ENCODE results near the gene TAS2R10. TPM values are rescaled to one million over a fixed set of nuclear protein-coding genes. Genes with fewer than 3 reads are reported as not detected.

The TAS2R10 gene
- total RNA-seq, 1 donor from 2014 or later, result 0.69 TPM

GRCh38 chr12:10855807-10856206 is 29.6 kb upstream of the TAS2R10 start:
- no peak for DNase-seq
- Mint-ChIP-seq H3K27me3 (ENCODE audit: unreplicated experiment) (peaks cover 2% of the 10 kb centered on the region), H3K36me3 (ENCODE audit: unreplicated experiment) (peaks cover 32% of the 10 kb centered on the region), H3K27ac (ENCODE audit: unreplicated experiment) (no peak overlapping the region), H3K4me1 (ENCODE audit: low read depth, unreplicated experiment) (peaks cover 3% of the 10 kb centered on the region), H3K9me3 (ENCODE audit: unreplicated experiment) (peaks cover 22% of the 10 kb centered on the region), H3K4me3 (ENCODE audit: unreplicated experiment) (no peak overlapping the region)
- no peak for TF ChIP-seq CTCF (IDR thresholded peaks at IDR 0.05; ENCODE audit: partially characterized antibody, unreplicated experiment)

GRCh38 chr12:10853776-10854175 is 27.6 kb upstream of the TAS2R10 start:
- Mint-ChIP-seq H3K9me3 (ENCODE audit: unreplicated experiment) (peaks cover 18% of the 10 kb centered on the region), H3K4me1 (ENCODE audit: low read depth, unreplicated experiment) (peaks cover 3% of the 10 kb centered on the region), H3K27me3 (ENCODE audit: unreplicated experiment) (peaks cover 2% of the 10 kb centered on the region), H3K36me3 (ENCODE audit: unreplicated experiment) (peaks cover 32% of the 10 kb centered on the region), H3K4me3 (ENCODE audit: unreplicated experiment) (no peak overlapping the region), H3K27ac (ENCODE audit: unreplicated experiment) (no peak overlapping the region)
- TF ChIP-seq CTCF (IDR thresholded peaks at IDR 0.05; ENCODE audit: partially characterized antibody, unreplicated experiment), result no peak
- peak; percentile 37 for DNase-seq

- TF ChIP-seq CTCF (IDR thresholded peaks at IDR 0.05; ENCODE audit: partially characterized antibody, unreplicated experiment), result no peak
- peaks cover 9% of the 10 kb centered on the region for H3K9me3 Mint-ChIP-seq (ENCODE audit: unreplicated experiment)
- no peak overlapping the region for H3K27ac Mint-ChIP-seq (ENCODE audit: unreplicated experiment)
- no peak overlapping the region for H3K4me3 Mint-ChIP-seq (ENCODE audit: unreplicated experiment)
- peaks cover 13% of the 10 kb centered on the region for H3K36me3 Mint-ChIP-seq (ENCODE audit: unreplicated experiment)
- peaks cover 3% of the 10 kb centered on the region for H3K4me1 Mint-ChIP-seq (ENCODE audit: low read depth, unreplicated experiment)
- no peak for DNase-seq
- peaks cover 2% of the 10 kb centered on the region for H3K27me3 Mint-ChIP-seq (ENCODE audit: unreplicated experiment)
These were observed 25.2 kb upstream of the TAS2R10 start for GRCh38 chr12:10851243-10851858.

GRCh38 chr12:10849425-10849878 is 23.3 kb upstream of the TAS2R10 start, which contains the start of gene PRR4:
TSS of gene PRR4 (minus strand) at chr12:10849475. CDS start at chr12:10849437, 38 bp downstream.
- no peak for DNase-seq
- Mint-ChIP-seq H3K36me3 (ENCODE audit: unreplicated experiment) (peaks cover under 1% of the 10 kb centered on the region), H3K4me3 (ENCODE audit: unreplicated experiment) (no peak within 1 kb of the TSS), H3K27ac (ENCODE audit: unreplicated experiment) (no peak within 1 kb of the TSS), H3K27me3 (ENCODE audit: unreplicated experiment) (no peaks in the 10 kb centered on the region), H3K9me3 (ENCODE audit: unreplicated experiment) (peaks cover 1% of the 10 kb centered on the region), H3K4me1 (ENCODE audit: low read depth, unreplicated experiment) (peaks cover 2% of the 10 kb centered on the region)
- no peak for TF ChIP-seq CTCF (IDR thresholded peaks at IDR 0.05; ENCODE audit: partially characterized antibody, unreplicated experiment)

- Mint-ChIP-seq H3K36me3 (ENCODE audit: unreplicated experiment) (no peaks in the 10 kb centered on the region), H3K27me3 (ENCODE audit: unreplicated experiment) (no peaks in the 10 kb centered on the region), H3K4me3 (ENCODE audit: unreplicated experiment) (no peak overlapping the region), H3K9me3 (ENCODE audit: unreplicated experiment) (peaks cover 1% of the 10 kb centered on the region), H3K4me1 (ENCODE audit: low read depth, unreplicated experiment) (no peaks in the 10 kb centered on the region), H3K27ac (ENCODE audit: unreplicated experiment) (no peak overlapping the region)
- no peak for TF ChIP-seq CTCF (IDR thresholded peaks at IDR 0.05; ENCODE audit: partially characterized antibody, unreplicated experiment)
- no peak for DNase-seq
These were observed 21.6 kb upstream of the TAS2R10 start for GRCh38 chr12:10847744-10848143.
